Thyroid gland (tissue), 4 donors: ENCODE results near the gene GRM1. TPM values are rescaled to one million over a fixed set of nuclear protein-coding genes. Genes with fewer than 3 reads are reported as not detected.

Experiments
- DNase-seq, 2 donors: peaks; one replicate each; pipeline ENCODE4 v3.0.0-alpha.2; 2019
- H3K27ac ChIP-seq, 3 donors: fragments of 200-600 bp; sonication (generic); 1 replicate in 2 of 3; 2 replicates in 1 of 3; pipeline ENCODE4 v1.5.1; 2016 to 2019; ENCODE audit warnings: mild to moderate bottlenecking in 1 of 3, moderate library complexity in 1 of 3
- H3K27me3 ChIP-seq: fragments of 200-600 bp; sonication (generic); one replicate; pipeline ENCODE4 v1.5.1; 2019
- H3K36me3 ChIP-seq, 2 donors: fragments of 200-600 bp; sonication (generic); one replicate each; pipeline ENCODE4 v1.5.1; 2016 to 2019
- H3K4me1 ChIP-seq, 2 donors: fragments of 200-600 bp; sonication (generic); one replicate each; pipeline ENCODE4 v1.5.1; 2017 to 2019
- H3K4me3 ChIP-seq, 3 donors: fragments of 200-600 bp; sonication (generic); replicated peaks in 1 of 3; 1 replicate in 2 of 3; 2 replicates in 1 of 3; pipeline ENCODE4 v1.5.1; 2016; ENCODE audit warnings: mild to moderate bottlenecking in 1 of 3
- H3K9me3 ChIP-seq: fragments of 200-600 bp; sonication (generic); one replicate; pipeline ENCODE4 v1.5.1; 2017
- POLR2A ChIP-seq, 2 donors: fragments of 450-650 bp; IDR thresholded peaks; one replicate each; pipeline ENCODE4 v1.6.1; 2017; ENCODE audit warnings: antibody characterized with exemption in 2 of 2, mild to moderate bottlenecking in 2 of 2, moderate library complexity in 1 of 2
- WGBS, 2 donors: methylation state at CpG; one replicate each; pipeline ENCODE4 v1.1.5; 2017; 5-methylcytosine and 5-hydroxymethylcytosine counted together
- intact Hi-C: fragments of 100-400 bp; cut with DNase I; formaldehyde crosslinking; loops from one replicate; pipeline ENCODE4 v1.15.1; 2023
- total RNA-seq, 4 donors: library from RNA; depleted of rRNA; stranded (reverse); fragments of >200 nt; gene quantifications; one replicate each; pipeline ENCODE4 v1.2.3, GENCODE V29; 2016
- TF ChIP-seq, protein P1 (sequence below), 6 experiments: fragments of 200-600 bp in 3 of 6; fragments of 450-650 bp in 3 of 6; sonication (generic) in 3 of 6; IDR thresholded peaks; one replicate each; pipeline ENCODE4 v1.5.1; 2016 to 2019; ENCODE audit warnings: antibody characterized with exemption in 6 of 6, mild to moderate bottlenecking in 2 of 6, inconsistent platforms in 1 of 6, moderate library complexity in 1 of 6

GRM1 gene
- total RNA-seq, 4 donors from 2014 or later, result 0.29 to 2.5 (median 0.48) TPM

DNA sequence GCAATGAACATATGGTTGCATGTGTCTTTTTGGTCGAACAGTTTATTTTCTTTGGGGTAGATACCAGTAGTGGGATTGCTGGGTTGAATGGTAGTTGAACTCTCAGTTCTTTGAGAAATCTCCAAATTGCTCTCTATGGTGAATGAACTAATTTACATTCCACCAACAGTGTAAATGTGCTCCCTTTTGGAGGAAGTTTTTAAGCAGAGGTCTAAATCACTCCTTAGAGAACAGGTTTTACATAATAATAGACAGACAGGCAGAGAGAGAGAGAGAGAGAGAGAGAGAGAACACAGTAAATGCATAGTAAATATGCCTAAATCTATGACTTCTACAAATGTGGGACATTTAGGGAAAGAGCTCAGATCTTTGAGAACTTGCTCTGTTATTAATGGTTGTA, 37.6 kb downstream of the GRM1 start:
- no peaks in the 10 kb centered on the region for H3K36me3 ChIP-seq
- H3K27me3 ChIP-seq, result no peaks in the 10 kb centered on the region
- H3K4me3 ChIP-seq, result no peak overlapping the region
- 73 to 86% methylated on average over 1 of the region's 1 CpG for WGBS, 2 donors
- TF ChIP-seq, protein P1, sequence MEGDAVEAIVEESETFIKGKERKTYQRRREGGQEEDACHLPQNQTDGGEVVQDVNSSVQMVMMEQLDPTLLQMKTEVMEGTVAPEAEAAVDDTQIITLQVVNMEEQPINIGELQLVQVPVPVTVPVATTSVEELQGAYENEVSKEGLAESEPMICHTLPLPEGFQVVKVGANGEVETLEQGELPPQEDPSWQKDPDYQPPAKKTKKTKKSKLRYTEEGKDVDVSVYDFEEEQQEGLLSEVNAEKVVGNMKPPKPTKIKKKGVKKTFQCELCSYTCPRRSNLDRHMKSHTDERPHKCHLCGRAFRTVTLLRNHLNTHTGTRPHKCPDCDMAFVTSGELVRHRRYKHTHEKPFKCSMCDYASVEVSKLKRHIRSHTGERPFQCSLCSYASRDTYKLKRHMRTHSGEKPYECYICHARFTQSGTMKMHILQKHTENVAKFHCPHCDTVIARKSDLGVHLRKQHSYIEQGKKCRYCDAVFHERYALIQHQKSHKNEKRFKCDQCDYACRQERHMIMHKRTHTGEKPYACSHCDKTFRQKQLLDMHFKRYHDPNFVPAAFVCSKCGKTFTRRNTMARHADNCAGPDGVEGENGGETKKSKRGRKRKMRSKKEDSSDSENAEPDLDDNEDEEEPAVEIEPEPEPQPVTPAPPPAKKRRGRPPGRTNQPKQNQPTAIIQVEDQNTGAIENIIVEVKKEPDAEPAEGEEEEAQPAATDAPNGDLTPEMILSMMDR (IDR thresholded peaks at IDR 0.05), result no peak
- TF ChIP-seq POLR2A (IDR thresholded peaks at IDR 0.05), result no peak
- no peak overlapping the region for H3K27ac ChIP-seq
- DNase-seq, result no peak
- intact Hi-C loops, result no loop called here
- no peaks in the 10 kb centered on the region for H3K9me3 ChIP-seq
- no peaks in the 10 kb centered on the region for H3K4me1 ChIP-seq

DNA sequence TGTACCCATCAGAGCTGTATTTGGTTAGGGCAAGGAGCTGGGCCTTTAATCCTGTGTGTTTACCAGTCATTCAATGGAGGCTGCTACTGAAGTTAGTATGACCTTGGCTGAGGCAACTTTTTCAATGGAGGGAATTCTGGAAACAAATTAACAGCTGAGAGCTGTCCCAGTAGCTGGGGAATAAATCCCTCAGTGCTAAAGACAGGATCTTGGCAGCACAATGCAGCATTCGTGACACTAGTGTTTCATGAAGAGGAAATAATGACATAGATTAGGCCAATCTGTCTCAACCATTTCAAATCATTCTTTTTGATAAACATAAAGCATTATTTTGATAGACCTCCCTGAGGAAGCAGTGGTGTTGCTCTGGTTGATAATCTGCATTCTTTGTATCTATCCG, 42.9 kb downstream of the GRM1 start:
- intact Hi-C loops, result no loop called here
- Histone ChIP-seq H3K27ac (no peak overlapping the region), H3K4me1 (no peaks in the 10 kb centered on the region), H3K27me3 (no peaks in the 10 kb centered on the region), H3K4me3 (no peak overlapping the region), H3K36me3 (no peaks in the 10 kb centered on the region), H3K9me3 (no peaks in the 10 kb centered on the region)
- TF ChIP-seq, protein P1 (IDR thresholded peaks at IDR 0.05), result no peak
- no peak for TF ChIP-seq POLR2A (IDR thresholded peaks at IDR 0.05)
- no peak for DNase-seq
- 62 to 78% methylated on average over 2 of the region's 2 CpGs for WGBS, 2 donors

DNA sequence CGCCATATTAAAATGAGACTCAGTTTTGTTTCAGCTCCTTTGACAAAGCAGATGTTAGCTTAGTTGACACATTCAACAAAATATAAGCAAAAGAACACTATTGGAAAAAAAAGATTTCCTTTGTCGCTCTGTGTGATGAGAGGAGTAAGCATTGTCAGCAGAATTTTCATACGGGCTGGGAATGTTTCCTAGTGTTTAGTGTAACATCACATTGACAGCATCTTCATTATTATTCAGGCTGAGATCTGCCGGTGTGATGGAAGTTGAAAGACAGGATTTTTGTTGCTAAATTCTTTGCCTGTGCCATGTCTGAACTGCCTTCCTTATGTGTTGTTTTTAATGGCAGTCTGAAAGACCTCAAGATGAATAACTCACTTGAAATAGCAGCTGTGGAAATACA, 49.1 kb downstream of the GRM1 start:
- WGBS, 2 donors, result 81% methylated on average over 4 of the region's 4 CpGs
- Histone ChIP-seq H3K36me3 (no peaks in the 10 kb centered on the region), H3K27me3 (no peaks in the 10 kb centered on the region), H3K4me1 (no peaks in the 10 kb centered on the region), H3K27ac (no peak overlapping the region), H3K4me3 (no peak overlapping the region), H3K9me3 (no peaks in the 10 kb centered on the region)
- intact Hi-C loops, result no loop called here
- DNase-seq, result no peak
- no peak for TF ChIP-seq POLR2A (IDR thresholded peaks at IDR 0.05)
- TF ChIP-seq, protein P1 (IDR thresholded peaks at IDR 0.05), result no peak

DNA sequence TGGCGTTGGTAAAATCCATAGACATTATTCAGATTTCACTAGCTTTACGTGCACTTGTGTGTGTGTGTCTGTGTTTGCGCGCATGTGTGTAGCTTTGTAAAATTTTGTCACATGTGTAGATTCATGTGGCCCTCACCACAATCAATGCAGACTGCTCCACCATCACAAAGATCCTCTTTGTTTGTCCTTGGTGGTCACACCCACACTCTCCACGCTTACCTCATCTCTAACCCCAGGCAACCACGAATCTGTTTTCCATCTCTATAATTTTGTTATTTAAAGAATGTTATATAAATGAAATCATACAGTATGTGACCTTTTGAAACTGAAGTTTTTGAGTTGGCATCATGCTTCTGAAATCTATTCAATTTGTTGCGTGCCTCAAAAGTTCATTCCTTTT, 58.5 kb downstream of the GRM1 start:
- WGBS, 2 donors, result 84 to 92% methylated on average over 7 of the region's 7 CpGs
- intact Hi-C loops, result no loop called here
- DNase-seq, result no peak

DNA sequence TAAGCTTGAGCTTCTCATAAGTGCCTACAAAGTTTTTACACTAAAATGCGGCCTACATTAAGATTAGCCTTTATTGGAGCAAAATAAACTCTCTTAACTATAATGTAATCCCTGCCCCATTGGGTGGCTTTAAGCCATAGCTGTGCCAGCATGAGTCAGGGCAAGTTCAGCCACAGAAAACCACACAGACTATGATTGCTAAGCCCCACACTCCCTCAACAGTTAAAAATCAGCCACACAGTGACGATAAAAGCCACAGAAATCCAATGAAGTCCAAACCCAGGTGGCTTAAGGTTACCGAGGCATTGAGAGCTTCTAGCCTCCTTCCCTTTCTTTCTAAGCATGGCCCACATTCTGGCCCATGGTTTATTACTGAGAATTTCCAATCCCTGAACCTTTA, 61.6 kb downstream of the GRM1 start:
- Histone ChIP-seq H3K9me3 (no peaks in the 10 kb centered on the region), H3K4me3 (no peak overlapping the region), H3K36me3 (no peaks in the 10 kb centered on the region), H3K27me3 (no peaks in the 10 kb centered on the region), H3K4me1 (no peaks in the 10 kb centered on the region), H3K27ac (no peak overlapping the region)
- TF ChIP-seq, protein P1 (IDR thresholded peaks at IDR 0.05), result no peak
- intact Hi-C loops, result no loop called here
- DNase-seq, result no peak
- 80 to 83% methylated on average over 3 of the region's 3 CpGs for WGBS, 2 donors

More for the DNA sequence above, 58.5 kb downstream of the GRM1 start:
- Histone ChIP-seq H3K27ac (no peak overlapping the region), H3K4me1 (no peaks in the 10 kb centered on the region), H3K4me3 (no peak overlapping the region), H3K9me3 (no peaks in the 10 kb centered on the region), H3K36me3 (no peaks in the 10 kb centered on the region), H3K27me3 (no peaks in the 10 kb centered on the region)
- no peak for TF ChIP-seq POLR2A (IDR thresholded peaks at IDR 0.05)
- TF ChIP-seq, protein P1 (IDR thresholded peaks at IDR 0.05), result no peak
